GM12878 (cell line): ENCODE measurements around the gene LDLRAD4. TPM values are rescaled to one million over a fixed set of nuclear protein-coding genes. Genes with fewer than 3 reads are reported as not detected.
A peak's percentile ranks its signal among the peaks of the same experiment; 100 is the strongest.

Experiments used
- ASH2L ChIP-seq: fragments of 300-600, 200-600 bp; sonication (generic); IDR thresholded peaks from 2 replicates; pipeline ENCODE4 v1.6.1; 2017; ENCODE audit warnings: low read depth, mild to moderate bottlenecking, borderline replicate concordance
- ATF3 ChIP-seq: IDR thresholded peaks from 2 replicates; pipeline ENCODE4 v1.6.1; 2011; ENCODE audit warnings: low read depth, mild to moderate bottlenecking, low read length, moderate library complexity, borderline replicate concordance; ENCODE audit errors: extremely low read depth
- BCL11A ChIP-seq: IDR thresholded peaks from 2 replicates; pipeline ENCODE4 v1.6.1; 2011; ENCODE audit warnings: low read depth, low read length
- BHLHE40 ChIP-seq, 2 experiments: fragments of 450-650 bp in 1 of 2; IDR thresholded peaks; 2 replicates each; pipeline ENCODE4 v1.6.1; 2011 to 2017; ENCODE audit warnings: low read depth in 2 of 2, borderline replicate concordance in 1 of 2, improper control_type of control experiment in 1 of 2, low read length in 1 of 2, mild to moderate bottlenecking in 1 of 2
- CHD4 ChIP-seq: fragments of 200-600 bp; sonication (generic); IDR thresholded peaks from 2 replicates; pipeline ENCODE4 v1.6.1; 2016; ENCODE audit warnings: mild to moderate bottlenecking
- EGR1 ChIP-seq, 2 experiments: IDR thresholded peaks; 1 replicate in 1 of 2; 2 replicates in 1 of 2; pipeline ENCODE4 v1.6.1; 2011 to 2012; ENCODE audit warnings: low read depth in 2 of 2, low read length in 2 of 2, borderline replicate concordance in 1 of 2, mild to moderate bottlenecking in 1 of 2, moderate library complexity in 1 of 2
- EP300 ChIP-seq, 2 experiments: fragments of 150-350 bp in 1 of 2; IDR thresholded peaks; 2 replicates each; pipeline ENCODE4 v1.6.1; 2011 to 2012; ENCODE audit warnings: low read depth in 2 of 2, low read length in 2 of 2, borderline replicate concordance in 1 of 2, improper control_type of control experiment in 1 of 2, inconsistent platforms in 1 of 2; ENCODE audit not compliant: control insufficient read depth in 1 of 2
- ETV6 ChIP-seq, 2 experiments: fragments of 450-650 bp in 1 of 2; IDR thresholded peaks in 1 of 2; conservative IDR thresholded peaks in 1 of 2; 2 replicates each; pipeline ENCODE4 v1.6.1; 2014; ENCODE audit warnings: antibody characterized with exemption in 1 of 2, borderline replicate concordance in 1 of 2, low read depth in 1 of 2, mild to moderate bottlenecking in 1 of 2, moderate library complexity in 1 of 2
- LARP7 ChIP-seq: fragments of 450-650 bp; IDR thresholded peaks from 2 replicates; pipeline ENCODE4 v1.6.1; 2017; ENCODE audit warnings: mild to moderate bottlenecking
- MEF2A ChIP-seq: IDR thresholded peaks from 2 replicates; pipeline ENCODE4 v1.6.1; 2011; ENCODE audit warnings: low read depth, mild to moderate bottlenecking, low read length, moderate library complexity; ENCODE audit not compliant: insufficient read depth
- NFXL1 ChIP-seq: fragments of 450-650 bp; IDR thresholded peaks from 2 replicates; pipeline ENCODE4 v1.6.1; 2017; ENCODE audit warnings: antibody characterized with exemption, mild to moderate bottlenecking, borderline replicate concordance
- NR2C2 ChIP-seq: IDR thresholded peaks from 2 replicates; pipeline ENCODE4 v1.6.1; 2011; ENCODE audit warnings: borderline replicate concordance, low read depth; ENCODE audit not compliant: control insufficient read depth, insufficient read length
- PAX8 ChIP-seq: fragments of 450-650 bp; IDR thresholded peaks from 2 replicates; pipeline ENCODE4 v1.6.1; 2017; ENCODE audit warnings: mild to moderate bottlenecking, moderate library complexity
- POLR2AphosphoS2 ChIP-seq: IDR thresholded peaks from 2 replicates; pipeline ENCODE4 v1.6.1; 2011; ENCODE audit warnings: low read depth, mild to moderate bottlenecking, low read length, improper control_type of control experiment, moderate library complexity
- POLR2AphosphoS5 ChIP-seq: IDR thresholded peaks from 2 replicates; pipeline ENCODE4 v1.6.1; 2011; ENCODE audit warnings: mild to moderate bottlenecking, low read length, inconsistent platforms
- RAD21 ChIP-seq: IDR thresholded peaks from 2 replicates; pipeline ENCODE4 v1.6.1; 2011; ENCODE audit warnings: mild to moderate bottlenecking, low read depth, low read length, moderate library complexity; ENCODE audit not compliant: insufficient read depth
- RB1 ChIP-seq: fragments of 450-650 bp; formaldehyde crosslinking; IDR thresholded peaks from 2 replicates; pipeline ENCODE4 v1.6.1; 2017; ENCODE audit warnings: mild to moderate bottlenecking, borderline replicate concordance
- SMAD5 ChIP-seq: IDR thresholded peaks from 2 replicates; pipeline ENCODE4 v1.6.1; 2016; ENCODE audit warnings: antibody characterized with exemption, low read depth
- SMARCA5 ChIP-seq: fragments of 450-650 bp; IDR thresholded peaks from 2 replicates; pipeline ENCODE4 v1.6.1; 2017; ENCODE audit warnings: mild to moderate bottlenecking
- SRF ChIP-seq, 2 experiments: IDR thresholded peaks; 2 replicates each; pipeline ENCODE4 v1.6.1; 2011; ENCODE audit warnings: low read depth in 2 of 2, low read length in 2 of 2, mild to moderate bottlenecking in 1 of 2, moderate library complexity in 1 of 2
- STAT1 ChIP-seq: fragments of 450-650 bp; conservative IDR thresholded peaks from 2 replicates; pipeline ENCODE4 v1.6.1; 2014; ENCODE audit warnings: antibody characterized with exemption, mild to moderate bottlenecking
- TAF1 ChIP-seq: IDR thresholded peaks from 2 replicates; pipeline ENCODE4 v1.6.1; 2011; ENCODE audit warnings: mild to moderate bottlenecking, low read depth, low read length, borderline replicate concordance
- YBX1 ChIP-seq: fragments of 450-650 bp; IDR thresholded peaks from 2 replicates; pipeline ENCODE4 v1.6.1; 2016; ENCODE audit warnings: antibody characterized with exemption
- ZBTB11 ChIP-seq: fragments of 450-650 bp; formaldehyde crosslinking; IDR thresholded peaks from 2 replicates; pipeline ENCODE4 v1.5.0; 2022; ENCODE audit warnings: mild to moderate bottlenecking, missing genetic modification characterization
- ZNF274 ChIP-seq: IDR thresholded peaks from one replicate; pipeline ENCODE4 v1.8.0; 2011; ENCODE audit not compliant: insufficient read length, insufficient read depth
- ZSCAN29 ChIP-seq: fragments of 450-650 bp; IDR thresholded peaks from 2 replicates; pipeline ENCODE4 v1.6.1; 2017; ENCODE audit warnings: mild to moderate bottlenecking, moderate library complexity
- polyA plus RNA-seq, 11 experiments: library from polyadenylated mRNA; depleted of rRNA in 4 of 11; unstranded in 6 of 11; stranded (reverse) in 5 of 11; fragments of >200 nt; fragmentation: Nextera tagmentation in 4 of 11; fragmentation: Illumina TruSeq in 1 of 11; extraction: Ambion mirVana in 4 of 11; extraction: Trizol in 1 of 11; gene quantifications; 1 replicate in 1 of 11; 2 replicates in 10 of 11; pipeline versions ENCODE4 v1.2.1 to v1.2.3, GENCODE V29; 2011 to 2016; ENCODE audit warnings: inconsistent platforms in 2 of 11, missing spikeins in 2 of 11, low read depth in 1 of 11
- total RNA-seq, 4 experiments: library from RNA; depleted of rRNA in 3 of 4; stranded (reverse); fragments of >200 nt in 3 of 4; fragmentation: Illumina TruSeq in 1 of 4; extraction: Trizol in 1 of 4; gene quantifications; 2 replicates each; pipeline versions ENCODE4 v1.2.1 to v1.2.3, GENCODE V29; 2013 to 2021
- TF ChIP-seq, protein P1 (sequence below): IDR thresholded peaks from 2 replicates; pipeline ENCODE4 v1.6.1; 2012; ENCODE audit warnings: low read depth, low read length, improper control_type of control experiment

The LDLRAD4 gene
- total and polyA plus RNA-seq, 10 of the 15 experiments (the other 5 are each of a cell fraction or from before 2014, with no cell fraction given) = 2.7 to 16.8 (median 11.2) TPM

GRCh38 chr18:13577091-13577697, 358.6 kb downstream of the LDLRAD4 start (continued):
- TF ChIP-seq LARP7 (no peak), POLR2AphosphoS2 (no peak), CHD4 (no peak), SMAD5 (no peak; the same call in 1 of the 2 replicates), MEF2A (peak; percentile 82), SMARCA5 (no peak), SRF (IDR thresholded peaks at IDR 0.05; ENCODE audit: low read depth in 2 of 2, low read length in 2 of 2) (no peak), ETV6 (conservative IDR thresholded peaks at IDR 0.05 in 1 of 2, IDR thresholded peaks at IDR 0.05 in 1 of 2; ENCODE audit: borderline replicate concordance in 1 of 2, low read depth in 1 of 2) (peak in 1 of 2 experiments; percentile 76; a peak in 2 of 4 replicates), ZNF274 (no peak), ASH2L (no peak), RB1 (no peak), EGR1 (IDR thresholded peaks at IDR 0.05; ENCODE audit: borderline replicate concordance in 1 of 2, low read depth in 2 of 2, low read length in 2 of 2) (no peak), NFXL1 (no peak), PAX8 (no peak), TAF1 (peak; percentile 60; the same call in 1 of the 2 replicates), EP300 (IDR thresholded peaks at IDR 0.05; ENCODE audit: borderline replicate concordance in 1 of 2, control insufficient read depth in 1 of 2, low read depth in 2 of 2, low read length in 2 of 2) (peak; percentile 89 to 93), ATF3 (no peak), NR2C2 (no peak), RAD21 (no peak), ZSCAN29 (no peak), POLR2AphosphoS5 (peak; percentile 87), BCL11A (peak; percentile 89), STAT1 (no peak), YBX1 (no peak), ZBTB11 (CRISPR knock-in tag) (no peak), BHLHE40 (IDR thresholded peaks at IDR 0.05; ENCODE audit: borderline replicate concordance in 1 of 2, low read depth in 2 of 2, low read length in 1 of 2) (peak; percentile 64 to 75)
- TF ChIP-seq, protein P1, sequence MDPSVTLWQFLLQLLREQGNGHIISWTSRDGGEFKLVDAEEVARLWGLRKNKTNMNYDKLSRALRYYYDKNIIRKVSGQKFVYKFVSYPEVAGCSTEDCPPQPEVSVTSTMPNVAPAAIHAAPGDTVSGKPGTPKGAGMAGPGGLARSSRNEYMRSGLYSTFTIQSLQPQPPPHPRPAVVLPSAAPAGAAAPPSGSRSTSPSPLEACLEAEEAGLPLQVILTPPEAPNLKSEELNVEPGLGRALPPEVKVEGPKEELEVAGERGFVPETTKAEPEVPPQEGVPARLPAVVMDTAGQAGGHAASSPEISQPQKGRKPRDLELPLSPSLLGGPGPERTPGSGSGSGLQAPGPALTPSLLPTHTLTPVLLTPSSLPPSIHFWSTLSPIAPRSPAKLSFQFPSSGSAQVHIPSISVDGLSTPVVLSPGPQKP = no peak
